Neural crest cell (in vitro differentiated cells): ENCODE data around the gene TOM1L2. TPM values are rescaled to one million over a fixed set of nuclear protein-coding genes. Genes with fewer than 3 reads are reported as not detected.

Source experiments
- DNase-seq: peaks from one replicate; pipeline ENCODE4 v3.0.0; 2021; ENCODE audit warnings: low read depth, mixed read lengths, low spot score
- H3K27ac Mint-ChIP-seq: one replicate; pipeline ENCODE4 v1.8.0; 2021; ENCODE audit warnings: mild to moderate bottlenecking, mixed read lengths; ENCODE audit not compliant: unreplicated experiment
- H3K27me3 Mint-ChIP-seq: 2 replicates; pipeline ENCODE4 v1.8.0; 2021; ENCODE audit warnings: low read depth, mild to moderate bottlenecking, mixed read lengths
- H3K36me3 Mint-ChIP-seq: 2 replicates; pipeline ENCODE4 v1.8.0; 2021; ENCODE audit warnings: low read depth, mild to moderate bottlenecking, mixed read lengths
- H3K4me1 Mint-ChIP-seq: 2 replicates; pipeline ENCODE4 v1.8.0; 2021; ENCODE audit warnings: mixed read lengths
- H3K4me3 Mint-ChIP-seq: one replicate; pipeline ENCODE4 v1.8.0; 2021; ENCODE audit warnings: mild to moderate bottlenecking, mixed read lengths
- H3K9me3 Mint-ChIP-seq: 2 replicates; pipeline ENCODE4 v1.8.0; 2021; ENCODE audit warnings: mixed read lengths
- total RNA-seq: library from RNA; stranded (reverse); gene quantifications from 2 replicates; pipeline ENCODE4 v1.2.1, GENCODE V29; 2021
- TF ChIP-seq, protein P1 (sequence below): fragments of 200-600 bp; sonication (generic); conservative IDR thresholded peaks from 2 replicates; pipeline ENCODE4 v1.5.0; 2021; ENCODE audit warnings: antibody characterized with exemption, mild to moderate bottlenecking

The TOM1L2 gene
- total RNA-seq, 1 donor from 2014 or later, result 15.9 TPM

- Mint-ChIP-seq H3K27me3 (no peaks in the 10 kb centered on the region), H3K9me3 (no peaks in the 10 kb centered on the region), H3K36me3 (no peaks in the 10 kb centered on the region), H3K4me1 (peaks cover 47% of the 10 kb centered on the region), H3K27ac (no peak overlapping the region), H3K4me3 (no peak overlapping the region)
- DNase-seq, result no peak
- TF ChIP-seq, protein P1, sequence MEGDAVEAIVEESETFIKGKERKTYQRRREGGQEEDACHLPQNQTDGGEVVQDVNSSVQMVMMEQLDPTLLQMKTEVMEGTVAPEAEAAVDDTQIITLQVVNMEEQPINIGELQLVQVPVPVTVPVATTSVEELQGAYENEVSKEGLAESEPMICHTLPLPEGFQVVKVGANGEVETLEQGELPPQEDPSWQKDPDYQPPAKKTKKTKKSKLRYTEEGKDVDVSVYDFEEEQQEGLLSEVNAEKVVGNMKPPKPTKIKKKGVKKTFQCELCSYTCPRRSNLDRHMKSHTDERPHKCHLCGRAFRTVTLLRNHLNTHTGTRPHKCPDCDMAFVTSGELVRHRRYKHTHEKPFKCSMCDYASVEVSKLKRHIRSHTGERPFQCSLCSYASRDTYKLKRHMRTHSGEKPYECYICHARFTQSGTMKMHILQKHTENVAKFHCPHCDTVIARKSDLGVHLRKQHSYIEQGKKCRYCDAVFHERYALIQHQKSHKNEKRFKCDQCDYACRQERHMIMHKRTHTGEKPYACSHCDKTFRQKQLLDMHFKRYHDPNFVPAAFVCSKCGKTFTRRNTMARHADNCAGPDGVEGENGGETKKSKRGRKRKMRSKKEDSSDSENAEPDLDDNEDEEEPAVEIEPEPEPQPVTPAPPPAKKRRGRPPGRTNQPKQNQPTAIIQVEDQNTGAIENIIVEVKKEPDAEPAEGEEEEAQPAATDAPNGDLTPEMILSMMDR, result no peak
These were observed 46.2 kb downstream of the TOM1L2 start for GRCh38 chr17:17926036-17926435.

DNA sequence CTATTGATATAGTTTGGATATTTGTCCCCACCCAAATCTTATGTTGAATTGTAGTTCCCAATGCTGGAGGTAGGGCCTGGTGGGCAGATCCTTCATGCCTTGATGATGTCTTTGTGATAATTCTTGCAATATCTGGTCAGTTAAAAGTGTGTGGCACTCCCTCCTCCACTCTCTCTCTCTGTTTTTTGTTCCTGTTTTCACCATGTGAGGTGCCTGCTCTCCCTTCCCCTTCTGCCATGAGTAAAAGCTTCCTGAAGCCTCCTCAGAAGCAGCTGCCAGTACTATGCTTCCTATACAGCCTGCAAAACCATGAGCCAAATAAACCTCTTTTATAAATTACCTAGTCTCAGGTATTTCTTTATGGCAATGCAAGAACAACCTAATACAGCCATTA is 47.3 kb downstream of the TOM1L2 start:
- TF ChIP-seq, protein P1, result no peak
- H3K4me3 Mint-ChIP-seq, result no peak overlapping the region
- H3K36me3 Mint-ChIP-seq, result no peaks in the 10 kb centered on the region
- no peaks in the 10 kb centered on the region for H3K9me3 Mint-ChIP-seq
- no peak for DNase-seq
- H3K4me1 Mint-ChIP-seq, result peaks cover 48% of the 10 kb centered on the region
- no peak overlapping the region for H3K27ac Mint-ChIP-seq
- no peaks in the 10 kb centered on the region for H3K27me3 Mint-ChIP-seq

GRCh38 chr17:17924131-17924856 is 47.9 kb downstream of the TOM1L2 start:
- no peak for DNase-seq
- H3K27ac Mint-ChIP-seq, result no peak overlapping the region
- no peaks in the 10 kb centered on the region for H3K36me3 Mint-ChIP-seq
- no peaks in the 10 kb centered on the region for H3K27me3 Mint-ChIP-seq
- no peaks in the 10 kb centered on the region for H3K9me3 Mint-ChIP-seq
- no peak overlapping the region for H3K4me3 Mint-ChIP-seq
- TF ChIP-seq, protein P1, result no peak
- H3K4me1 Mint-ChIP-seq, result peaks cover 48% of the 10 kb centered on the region

DNA sequence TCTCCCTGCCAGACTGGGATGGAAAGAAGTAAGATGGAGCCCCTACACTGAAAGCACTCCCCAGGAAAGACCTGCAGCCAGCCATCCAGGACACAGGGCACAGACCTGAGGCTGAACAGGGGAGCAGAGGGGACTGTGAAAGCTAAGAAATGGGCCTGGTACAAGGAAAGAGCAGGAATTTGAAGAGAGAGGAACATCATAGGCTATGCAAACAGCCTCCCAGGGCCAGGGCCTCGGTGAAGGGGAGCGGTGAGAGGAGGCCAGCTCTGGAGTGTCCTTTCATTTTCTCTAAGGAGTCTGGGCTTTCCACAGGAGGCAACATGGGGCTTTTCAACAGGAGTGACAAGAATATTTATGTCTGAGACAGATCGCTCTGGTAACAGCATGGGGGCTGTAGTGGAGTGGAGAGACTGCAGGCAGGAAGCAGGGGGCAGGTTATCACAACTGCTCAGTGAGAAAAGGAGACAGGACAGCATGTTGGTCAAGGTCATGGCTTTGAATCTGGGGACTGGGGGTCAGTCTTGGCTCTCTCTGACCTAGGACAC is 50.1 kb downstream of the TOM1L2 start:
- TF ChIP-seq, protein P1, result no peak
- Mint-ChIP-seq H3K9me3 (no peaks in the 10 kb centered on the region), H3K27ac (peak overlapping the region; percentile 96), H3K36me3 (no peaks in the 10 kb centered on the region), H3K4me3 (peak overlapping the region; percentile 29), H3K4me1 (peaks cover 38% of the 10 kb centered on the region), H3K27me3 (no peaks in the 10 kb centered on the region)
- DNase-seq, result no peak

DNA sequence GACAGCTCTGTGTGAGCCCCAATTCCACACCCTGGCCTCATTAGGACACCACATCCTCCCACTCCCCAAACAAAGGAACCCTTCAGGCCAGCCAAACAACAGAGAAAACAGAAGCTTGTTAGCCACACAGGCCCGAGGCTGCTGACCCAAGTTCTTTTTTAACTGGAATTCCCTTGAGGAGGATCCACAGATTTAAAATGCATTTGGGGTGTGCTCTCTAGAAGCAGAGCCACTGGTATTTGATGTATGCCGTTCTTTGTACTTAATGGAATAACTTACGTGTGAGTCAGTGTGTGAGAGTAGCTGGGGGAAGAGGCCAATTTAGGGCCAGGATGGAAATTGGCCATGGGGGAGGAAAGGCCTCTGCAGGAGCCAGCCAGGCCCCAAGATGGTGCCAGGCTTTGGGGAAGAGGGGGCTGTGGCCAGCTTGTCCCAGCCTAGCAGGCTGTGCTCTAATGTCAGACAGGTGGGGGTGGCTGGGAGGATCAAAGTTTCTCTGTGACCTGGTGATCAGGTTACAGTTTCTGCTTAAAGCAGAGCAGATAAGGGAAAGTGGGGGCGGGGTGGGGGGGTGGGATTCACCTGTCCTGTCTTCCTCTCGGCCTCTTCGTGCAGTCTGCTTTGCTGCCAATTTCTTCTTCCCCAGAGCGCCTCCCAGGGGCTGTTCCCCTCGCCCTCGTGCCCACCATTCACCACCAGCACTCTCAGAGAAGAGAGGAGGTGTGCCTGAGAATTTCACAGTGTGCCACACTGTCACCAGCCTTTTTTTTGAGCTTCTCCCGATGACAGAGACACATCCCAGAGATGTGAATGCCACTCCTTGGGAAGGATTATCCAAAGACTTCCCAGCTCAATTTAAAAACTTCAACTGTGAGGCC is 50.8 kb downstream of the TOM1L2 start:
- DNase-seq, result peak; percentile 33
- Mint-ChIP-seq H3K36me3 (no peaks in the 10 kb centered on the region), H3K27ac (peak overlapping the region; percentile 97), H3K4me3 (peak overlapping the region; percentile 71), H3K27me3 (no peaks in the 10 kb centered on the region), H3K9me3 (no peaks in the 10 kb centered on the region), H3K4me1 (peaks cover 35% of the 10 kb centered on the region)
- TF ChIP-seq, protein P1, result no peak
